Measurements from ENCODE around the gene KRI1. TPM values are rescaled to one million over a fixed set of nuclear protein-coding genes. Genes with fewer than 3 reads are reported as not detected.

KRI1 gene
- total and polyA plus RNA-seq, 12 donors, result 7.1 to 69.0 (median 20.1) TPM

DNA sequence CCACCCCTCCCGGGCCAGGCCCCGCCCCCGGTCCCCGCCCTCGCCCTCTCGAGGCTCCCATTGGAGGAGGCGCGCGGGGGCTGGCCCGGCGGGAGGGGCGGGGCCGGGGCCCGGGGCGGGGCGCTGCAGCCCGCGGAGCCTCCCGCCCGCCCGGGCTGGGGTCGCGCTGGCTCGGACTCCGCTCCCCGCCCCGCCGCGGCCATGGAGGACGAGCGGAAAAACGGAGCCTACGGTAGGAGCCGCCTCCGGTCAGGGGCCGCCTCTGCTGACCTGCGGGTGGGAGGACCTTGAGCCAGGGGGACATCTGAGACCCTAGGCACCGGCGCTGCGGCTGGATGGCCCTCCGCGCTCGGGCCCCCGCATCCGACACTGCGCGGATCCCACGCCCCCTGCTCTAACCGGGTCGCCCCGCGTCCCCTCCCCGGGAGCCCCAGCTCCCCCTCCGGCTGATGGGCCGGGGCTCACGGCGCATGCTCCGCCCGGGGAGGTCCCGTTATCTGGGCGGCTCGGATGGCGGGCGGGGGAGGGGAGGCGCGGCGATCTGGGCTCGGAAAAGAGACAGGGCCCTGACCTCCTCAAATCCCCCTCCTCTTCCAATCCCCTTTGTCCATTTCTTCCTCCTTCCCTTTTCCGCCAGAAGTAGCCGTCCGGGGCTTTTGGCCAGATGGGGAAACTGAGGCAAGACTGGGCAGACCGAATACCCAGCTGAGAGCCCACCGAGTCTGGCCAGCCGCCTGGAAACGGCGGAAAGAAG lies 36.7 kb upstream of the KRI1 start:
- TF ChIP-seq POLR2A (IDR thresholded peaks at IDR 0.05), result no peak
- no peak for TF ChIP-seq CTCF (IDR thresholded peaks at IDR 0.05)
- Histone ChIP-seq H3K4me1 (replicated peaks in 1 of 2) (peaks cover 11 to 24% of the 10 kb centered on the region in 2 donors), H3K27me3 (no peaks in the 10 kb centered on the region), H3K9me3 (replicated peaks in 1 of 3) (no peaks in the 10 kb centered on the region), H3K36me3 (replicated peaks in 1 of 2) (no peaks in the 10 kb centered on the region), H3K4me3 (peak overlapping the region; percentile 43 to 100 (median 97)), H3K27ac (peak overlapping the region in 4 of 5 donors; percentile 61 to 94 (median 81))
- DNase-seq, result peak; percentile 79 to 92 (median 86)
- 0 to 1% (median 0%) methylated on average over 12 to 75 of the region's 76 CpGs for WGBS, 4 donors
- intact Hi-C loops (cut with DNase I), result no loop called here

DNA sequence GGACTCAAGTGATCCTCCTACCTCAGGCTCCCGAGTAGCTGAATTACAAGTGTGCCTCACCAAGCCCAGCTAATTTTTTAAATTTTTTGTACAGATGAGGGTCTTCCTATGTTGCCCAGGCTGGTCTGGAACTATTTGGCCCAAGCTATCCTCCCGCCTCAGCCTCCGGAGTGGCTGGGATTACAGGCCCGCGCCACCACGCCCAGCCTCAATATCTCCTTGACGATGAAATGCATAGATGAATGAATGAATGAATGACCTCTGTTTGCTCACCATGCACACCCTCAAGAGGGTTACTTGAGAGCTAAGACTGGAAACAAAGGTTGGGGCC lies 36.2 kb upstream of the KRI1 start:
- intact Hi-C loops (cut with DNase I), result no loop called here
- Histone ChIP-seq H3K27ac (no peak overlapping the region), H3K4me3 (peak overlapping the region in 1 of 4 donors; percentile 100), H3K36me3 (replicated peaks in 1 of 2) (no peaks in the 10 kb centered on the region), H3K9me3 (replicated peaks in 1 of 3) (no peaks in the 10 kb centered on the region), H3K27me3 (no peaks in the 10 kb centered on the region), H3K4me1 (replicated peaks in 1 of 2) (peaks cover 11 to 24% of the 10 kb centered on the region in 2 donors)
- DNase-seq, result no peak
- TF ChIP-seq POLR2A (IDR thresholded peaks at IDR 0.05) (no peak), CTCF (IDR thresholded peaks at IDR 0.05) (no peak)
- WGBS, 4 donors, result 15 to 27% (median 20%) methylated on average over 7 of the region's 7 CpGs

- peaks cover 11 to 24% of the 10 kb centered on the region in 2 donors for H3K4me1 ChIP-seq (replicated peaks in 1 of 2)
- WGBS, 4 donors, result 89 to 98% (median 92%) methylated on average over 5 of the region's 5 CpGs
- DNase-seq, result no peak
- no peaks in the 10 kb centered on the region for H3K9me3 ChIP-seq (replicated peaks in 1 of 3)
- no peak overlapping the region for H3K27ac ChIP-seq
- no peaks in the 10 kb centered on the region for H3K36me3 ChIP-seq (replicated peaks in 1 of 2)
- no peak overlapping the region for H3K4me3 ChIP-seq
- no peak for TF ChIP-seq CTCF (IDR thresholded peaks at IDR 0.05)
- TF ChIP-seq POLR2A (IDR thresholded peaks at IDR 0.05), result no peak
- intact Hi-C loops (cut with DNase I), result no loop called here
- no peaks in the 10 kb centered on the region for H3K27me3 ChIP-seq
Measured at GRCh38 chr19:10600149-10600548, 34.3 kb upstream of the KRI1 start.

GRCh38 chr19:10593820-10594637 lies 28.2 kb upstream of the KRI1 start:
- intact Hi-C loops (cut with DNase I), result no loop called here
- H3K4me1 ChIP-seq (replicated peaks in 1 of 2), result peaks cover 7 to 9% of the 10 kb centered on the region in 2 donors
- peak overlapping the region in 2 of 5 donors; percentile 57 to 73 for H3K27ac ChIP-seq
- H3K27me3 ChIP-seq, result no peaks in the 10 kb centered on the region
- 49 to 62% (median 56%) methylated on average over 8 to 9 of the region's 9 CpGs for WGBS, 4 donors
- H3K4me3 ChIP-seq, result no peak overlapping the region
- H3K9me3 ChIP-seq (replicated peaks in 1 of 3), result no peaks in the 10 kb centered on the region
- TF ChIP-seq CTCF (IDR thresholded peaks at IDR 0.05) (no peak), POLR2A (IDR thresholded peaks at IDR 0.05) (no peak)
- DNase-seq, result peak in 6 of 7 donors; percentile 48 to 75 (median 63)
- H3K36me3 ChIP-seq (replicated peaks in 1 of 2), result no peaks in the 10 kb centered on the region

All from adrenal gland (tissue), 12 donors.